Measurements from ENCODE around the gene ARHGAP10.

The ARHGAP10 gene

DNA sequence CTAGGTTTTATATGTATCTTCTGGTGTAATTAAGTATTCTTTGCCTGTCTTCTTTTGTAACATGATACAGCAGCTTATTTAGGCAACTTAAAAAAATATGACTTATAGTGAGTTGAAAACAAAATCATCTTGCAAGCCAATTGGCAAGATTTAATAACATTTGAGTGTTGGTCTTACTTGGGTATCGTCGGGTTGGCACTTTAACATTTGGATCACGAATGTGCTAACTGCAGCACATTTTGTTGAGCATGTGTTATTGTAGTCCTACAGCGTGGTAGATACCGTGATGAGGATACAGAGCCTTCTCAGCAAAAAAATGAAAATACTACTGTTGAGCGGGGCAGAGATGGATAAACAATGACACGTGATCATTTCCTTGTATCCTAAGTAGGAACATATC lies 295.3 kb downstream of the ARHGAP10 start:
- no peak for TF ChIP-seq GATA2 (IDR thresholded peaks at IDR 0.05; ENCODE audit: low read depth, low read length)
- TF ChIP-seq GATA3 (IDR thresholded peaks at IDR 0.05; ENCODE audit: low read depth, low read length): no peak

- no peak for TF ChIP-seq GATA2 (IDR thresholded peaks at IDR 0.05; ENCODE audit: low read depth, low read length)
- no peak for TF ChIP-seq GATA3 (IDR thresholded peaks at IDR 0.05; ENCODE audit: low read depth, low read length)
Observed at GRCh38 chr4:148029781-148030180, 297.9 kb downstream of the ARHGAP10 start.

- TF ChIP-seq GATA3 (IDR thresholded peaks at IDR 0.05; ENCODE audit: low read depth, low read length): no peak
- no peak for TF ChIP-seq GATA2 (IDR thresholded peaks at IDR 0.05; ENCODE audit: low read depth, low read length)
Observed at GRCh38 chr4:148030193-148030873, 298.4 kb downstream of the ARHGAP10 start.

- no peak for TF ChIP-seq GATA2 (IDR thresholded peaks at IDR 0.05; ENCODE audit: low read depth, low read length)
Observed at GRCh38 chr4:148034813-148035212, 302.9 kb downstream of the ARHGAP10 start.

- TF ChIP-seq GATA2 (IDR thresholded peaks at IDR 0.05; ENCODE audit: low read depth, low read length) (no peak), GATA3 (IDR thresholded peaks at IDR 0.05; ENCODE audit: low read depth, low read length) (no peak)
Observed at GRCh38 chr4:148041606-148042329, 309.9 kb downstream of the ARHGAP10 start.

DNA sequence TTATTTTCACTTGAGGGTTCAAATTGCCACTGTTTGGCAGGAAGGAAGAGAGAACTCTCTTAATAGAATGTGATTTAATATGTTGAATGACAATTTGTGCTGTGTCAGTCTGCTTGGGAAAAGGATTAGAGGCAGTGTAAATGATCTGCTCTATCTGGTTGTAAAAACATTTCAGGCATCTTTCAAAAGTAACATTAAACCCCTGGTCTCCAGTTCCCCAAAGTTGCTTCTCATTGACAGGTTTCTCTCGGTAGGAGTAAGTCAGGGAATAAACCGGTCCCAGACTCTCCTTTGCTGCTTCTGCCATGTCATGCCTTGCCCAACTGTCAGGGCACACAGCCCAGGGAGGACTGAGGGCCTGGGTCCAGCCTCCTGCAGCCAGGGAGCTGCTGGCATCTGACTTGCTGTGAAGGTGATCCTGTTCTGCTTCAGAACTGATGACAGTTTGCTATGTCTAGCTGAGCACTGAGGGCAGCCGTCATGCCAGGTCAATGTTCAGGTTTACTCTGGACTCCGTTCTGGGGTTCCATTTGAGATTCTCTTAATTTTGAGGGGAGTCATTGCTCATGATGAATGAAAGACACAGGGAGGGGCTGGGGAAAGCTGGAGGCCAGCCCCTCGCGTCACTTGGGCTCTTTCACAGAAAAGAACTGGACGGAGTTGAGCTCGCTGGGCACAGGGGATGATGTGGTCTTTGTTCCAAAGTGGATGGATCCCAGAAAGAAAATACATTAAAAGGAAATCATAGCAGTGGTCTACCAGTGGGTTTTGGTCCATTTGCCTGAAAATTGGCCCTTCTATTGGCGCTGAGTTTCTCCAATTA lies 312.4 kb downstream of the ARHGAP10 start:
- TF ChIP-seq GATA3 (IDR thresholded peaks at IDR 0.05; ENCODE audit: low read depth, low read length) (no peak), GATA2 (IDR thresholded peaks at IDR 0.05; ENCODE audit: low read depth, low read length) (no peak)

- TF ChIP-seq GATA2 (IDR thresholded peaks at IDR 0.05; ENCODE audit: low read depth, low read length): no peak
Observed at GRCh38 chr4:148044912-148045352, 313.0 kb downstream of the ARHGAP10 start.

- TF ChIP-seq GATA2 (IDR thresholded peaks at IDR 0.05; ENCODE audit: low read depth, low read length) (no peak), GATA3 (IDR thresholded peaks at IDR 0.05; ENCODE audit: low read depth, low read length) (no peak)
Observed at GRCh38 chr4:148048598-148048997, 316.7 kb downstream of the ARHGAP10 start.

- TF ChIP-seq GATA2 (IDR thresholded peaks at IDR 0.05; ENCODE audit: low read depth, low read length): no peak
Observed at GRCh38 chr4:148051403-148051802, 319.5 kb downstream of the ARHGAP10 start.

- TF ChIP-seq GATA3 (IDR thresholded peaks at IDR 0.05; ENCODE audit: low read depth, low read length) (no peak), GATA2 (IDR thresholded peaks at IDR 0.05; ENCODE audit: low read depth, low read length) (no peak)
Observed at GRCh38 chr4:148052448-148052847, 320.6 kb downstream of the ARHGAP10 start.

DNA sequence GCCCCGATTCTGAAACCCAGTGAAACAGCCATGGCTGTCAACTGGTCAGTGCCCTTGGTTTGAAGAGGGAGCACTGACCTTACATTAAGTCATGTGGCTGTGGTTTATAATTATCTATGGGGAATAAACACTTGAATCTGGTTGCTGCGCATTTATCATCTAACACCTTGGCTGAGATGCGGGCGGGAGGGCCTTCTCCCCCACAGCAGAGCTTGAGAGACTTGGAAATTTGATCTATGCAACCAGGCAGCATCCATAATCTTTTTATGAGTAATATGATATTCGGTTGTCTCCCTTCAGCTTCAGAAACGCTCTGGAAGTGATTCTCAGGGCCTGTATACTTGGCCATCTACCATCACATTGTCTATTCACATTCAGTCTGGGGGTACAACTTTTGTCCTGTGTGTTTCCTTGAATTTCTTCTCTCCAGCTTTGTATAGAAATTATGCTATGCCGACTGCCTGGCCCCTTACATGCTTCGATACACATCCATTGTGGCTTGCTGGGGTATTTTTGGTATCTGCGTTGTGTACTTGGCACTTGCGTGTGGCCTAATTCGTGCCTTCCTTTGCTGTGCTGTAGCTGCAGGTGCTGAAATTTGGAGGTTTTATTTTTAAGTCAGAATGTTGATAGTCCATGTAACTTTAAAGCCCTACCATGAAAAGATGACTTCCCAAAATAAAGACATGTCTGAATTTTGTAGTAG lies 321.6 kb downstream of the ARHGAP10 start:
- TF ChIP-seq GATA3 (IDR thresholded peaks at IDR 0.05; ENCODE audit: low read depth, low read length) (no peak), GATA2 (IDR thresholded peaks at IDR 0.05; ENCODE audit: low read depth, low read length) (no peak)

DNA sequence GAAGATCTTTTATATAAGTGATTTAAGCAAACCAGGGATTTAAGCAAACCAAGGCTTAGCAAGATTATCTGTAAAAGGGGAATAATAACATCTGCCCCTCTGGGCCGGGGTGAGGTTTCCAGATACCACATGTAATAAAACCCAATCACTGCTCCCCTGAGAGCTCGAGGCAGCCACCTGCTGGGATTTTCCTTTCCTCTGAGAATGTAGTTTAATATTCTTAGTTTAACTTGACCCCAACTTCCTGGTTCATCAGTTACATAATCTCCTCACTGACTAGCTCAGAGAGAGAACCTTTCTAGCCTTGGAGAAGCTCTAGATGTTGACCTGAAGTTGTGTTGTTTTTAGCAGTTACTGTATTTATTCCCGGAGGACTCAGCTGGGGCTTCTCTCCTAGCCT lies 322.4 kb downstream of the ARHGAP10 start:
- no peak for TF ChIP-seq GATA3 (IDR thresholded peaks at IDR 0.05; ENCODE audit: low read depth, low read length)
- TF ChIP-seq GATA2 (IDR thresholded peaks at IDR 0.05; ENCODE audit: low read depth, low read length): no peak

- TF ChIP-seq GATA3 (IDR thresholded peaks at IDR 0.05; ENCODE audit: low read depth, low read length): no peak
- TF ChIP-seq GATA2 (IDR thresholded peaks at IDR 0.05; ENCODE audit: low read depth, low read length): no peak
Observed at GRCh38 chr4:148055844-148056243, 324.0 kb downstream of the ARHGAP10 start.

GRCh38 chr4:148056879-148057278 lies 325.0 kb downstream of the ARHGAP10 start:
- TF ChIP-seq GATA3 (IDR thresholded peaks at IDR 0.05; ENCODE audit: low read depth, low read length) (no peak), GATA2 (IDR thresholded peaks at IDR 0.05; ENCODE audit: low read depth, low read length) (no peak)

Data from SH-SY5Y (cell line).